Measurements from ENCODE around the gene KRT8.

Gene KRT8

DNA sequence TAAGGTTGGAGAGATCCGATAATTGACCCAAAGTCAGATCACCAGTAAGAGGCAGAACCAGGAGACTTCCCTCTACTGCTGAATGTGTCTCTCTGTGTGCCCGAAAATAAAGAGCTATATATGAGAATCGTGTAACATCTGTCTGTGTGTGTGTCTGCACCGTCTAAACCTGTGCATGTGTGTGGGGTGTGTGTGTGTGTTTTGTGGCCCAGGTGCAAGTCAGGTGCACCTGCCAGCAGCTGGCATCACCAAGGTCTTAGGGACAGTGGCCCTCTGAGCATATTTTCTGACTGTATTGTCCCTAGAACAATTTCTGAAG lies 31.4 kb downstream of the KRT8 start:
- TF ChIP-seq, protein P1, sequence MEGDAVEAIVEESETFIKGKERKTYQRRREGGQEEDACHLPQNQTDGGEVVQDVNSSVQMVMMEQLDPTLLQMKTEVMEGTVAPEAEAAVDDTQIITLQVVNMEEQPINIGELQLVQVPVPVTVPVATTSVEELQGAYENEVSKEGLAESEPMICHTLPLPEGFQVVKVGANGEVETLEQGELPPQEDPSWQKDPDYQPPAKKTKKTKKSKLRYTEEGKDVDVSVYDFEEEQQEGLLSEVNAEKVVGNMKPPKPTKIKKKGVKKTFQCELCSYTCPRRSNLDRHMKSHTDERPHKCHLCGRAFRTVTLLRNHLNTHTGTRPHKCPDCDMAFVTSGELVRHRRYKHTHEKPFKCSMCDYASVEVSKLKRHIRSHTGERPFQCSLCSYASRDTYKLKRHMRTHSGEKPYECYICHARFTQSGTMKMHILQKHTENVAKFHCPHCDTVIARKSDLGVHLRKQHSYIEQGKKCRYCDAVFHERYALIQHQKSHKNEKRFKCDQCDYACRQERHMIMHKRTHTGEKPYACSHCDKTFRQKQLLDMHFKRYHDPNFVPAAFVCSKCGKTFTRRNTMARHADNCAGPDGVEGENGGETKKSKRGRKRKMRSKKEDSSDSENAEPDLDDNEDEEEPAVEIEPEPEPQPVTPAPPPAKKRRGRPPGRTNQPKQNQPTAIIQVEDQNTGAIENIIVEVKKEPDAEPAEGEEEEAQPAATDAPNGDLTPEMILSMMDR (conservative IDR thresholded peaks at IDR 0.05; ENCODE audit: low read depth, low read length) = no peak
- peak overlapping the region; percentile 46 for H3K4me3 ChIP-seq (ENCODE audit: low read depth, low read length)
- no peak for DNase-seq (ENCODE audit: low read depth)

DNA sequence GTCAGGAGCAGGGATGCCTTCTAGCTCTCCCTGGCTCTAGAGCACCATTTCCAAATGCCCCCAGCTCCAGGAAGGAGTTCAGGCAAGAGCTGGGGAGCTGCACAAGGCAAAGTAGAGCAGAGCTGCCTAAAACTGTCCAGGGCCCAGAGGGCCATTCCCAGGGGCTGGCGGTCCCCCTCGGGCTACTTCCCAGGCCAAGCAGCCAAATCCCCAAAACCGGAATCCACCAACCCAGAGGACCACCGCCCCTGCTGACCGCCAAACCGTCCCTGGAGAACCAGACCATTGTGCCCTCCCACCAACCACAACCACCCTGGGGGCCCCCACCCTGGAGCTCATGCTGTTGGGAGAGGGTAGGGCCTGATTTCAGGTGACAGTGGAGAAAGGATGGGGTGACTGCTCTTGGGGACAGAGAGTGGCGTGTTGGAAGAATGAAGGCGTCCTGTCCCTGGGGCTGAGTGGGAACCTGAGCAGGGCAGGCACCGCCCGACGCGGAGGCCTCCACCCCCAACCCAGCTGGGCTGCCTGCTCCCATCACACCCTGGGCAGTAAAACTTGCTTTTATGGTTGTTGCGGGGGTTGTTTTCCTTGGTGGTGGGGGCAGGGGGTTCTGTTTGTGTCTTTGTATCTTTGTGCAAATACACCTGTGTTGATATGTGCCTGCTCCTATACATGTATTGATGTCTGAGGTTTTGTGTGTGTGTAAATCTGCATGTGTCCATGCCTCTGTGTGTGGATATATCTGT lies 32.1 kb downstream of the KRT8 start:
- TF ChIP-seq, protein P1 (conservative IDR thresholded peaks at IDR 0.05; ENCODE audit: low read depth, low read length) = no peak
- DNase-seq (ENCODE audit: low read depth) = no peak
- no peak overlapping the region for H3K4me3 ChIP-seq (ENCODE audit: low read depth, low read length)

DNA sequence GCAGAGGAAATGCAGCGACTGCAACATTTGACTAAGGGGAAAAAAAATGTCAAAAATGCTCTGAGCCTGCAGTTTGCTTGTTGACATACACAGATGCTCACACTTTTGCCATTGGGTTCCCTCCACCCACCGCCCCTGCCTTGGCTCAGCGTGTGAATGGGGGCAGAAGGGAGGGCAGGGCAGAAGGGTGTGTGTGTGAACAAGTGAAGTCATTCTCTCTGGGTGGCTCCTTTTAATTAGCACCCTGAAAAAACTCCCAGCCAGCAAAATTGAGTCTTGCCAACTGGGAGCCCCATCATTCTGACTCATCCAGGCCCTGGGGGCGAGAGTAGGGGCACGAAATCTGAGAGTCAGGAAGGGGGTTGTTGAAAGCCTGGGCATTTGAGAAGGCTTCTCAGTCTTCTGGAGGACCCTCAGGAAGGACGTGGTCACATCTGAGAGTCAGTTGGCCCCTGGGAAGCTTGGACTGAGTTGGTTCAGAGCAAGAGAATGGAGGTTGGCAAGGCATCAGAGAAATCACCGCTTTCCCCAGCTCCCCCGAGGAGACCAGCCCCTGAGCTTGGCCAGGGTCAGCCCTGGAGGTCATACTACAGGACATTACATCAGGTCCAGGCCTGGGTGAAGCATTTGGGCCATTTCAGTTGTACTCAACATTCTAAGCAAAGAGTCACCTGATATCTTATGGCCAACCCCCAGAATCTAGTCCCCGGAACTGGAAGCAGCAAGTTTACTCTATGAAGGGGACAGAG lies 33.4 kb downstream of the KRT8 start:
- no peak overlapping the region for H3K4me3 ChIP-seq (ENCODE audit: low read depth, low read length)
- TF ChIP-seq, protein P1 (conservative IDR thresholded peaks at IDR 0.05; ENCODE audit: low read depth, low read length) = no peak
- peak; percentile 79 for DNase-seq (ENCODE audit: low read depth)

DNA sequence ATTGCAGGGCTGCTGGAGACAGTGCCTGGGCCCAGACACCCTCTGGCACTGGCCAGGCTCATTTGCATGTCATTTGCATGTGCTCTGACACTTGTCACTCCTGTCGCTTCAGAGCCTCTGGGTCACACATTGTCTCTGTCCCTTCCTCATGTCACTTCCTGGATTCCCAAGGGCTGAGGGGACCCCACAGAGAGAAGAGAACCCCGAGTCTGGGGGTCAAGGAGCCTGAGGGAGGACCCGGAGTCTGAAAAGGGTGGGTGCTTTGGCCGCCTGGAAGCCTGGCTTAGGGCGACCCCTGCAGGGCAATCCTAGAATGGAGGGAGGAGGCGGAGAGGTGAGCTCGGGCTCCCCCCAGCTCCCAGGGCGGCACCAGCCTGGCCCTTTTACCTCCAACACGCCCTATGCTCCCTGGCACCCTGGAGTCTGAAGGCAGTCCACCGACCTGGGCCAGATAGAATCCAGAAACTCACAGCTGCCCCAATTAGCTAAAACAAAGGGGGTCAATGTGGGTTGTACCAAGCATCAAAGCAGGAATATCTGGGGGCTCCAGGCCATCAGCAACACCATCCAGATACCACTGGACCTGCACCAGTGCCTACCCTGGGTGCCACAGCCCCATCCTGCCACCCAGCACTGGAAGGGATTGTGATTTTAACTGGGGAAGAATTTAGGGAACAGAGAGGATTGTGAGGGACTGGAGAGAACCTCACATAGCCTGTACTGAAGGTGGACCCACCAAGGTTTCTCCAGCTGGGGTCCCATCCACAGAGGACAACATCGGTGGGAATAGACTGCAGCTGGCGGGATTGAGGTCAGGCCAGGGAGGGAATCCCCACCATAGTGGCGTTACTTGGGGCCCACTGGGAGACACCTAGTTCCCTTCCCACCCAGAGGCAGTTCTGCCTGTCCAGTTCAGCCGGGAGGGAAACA lies 34.2 kb downstream of the KRT8 start:
- peak; percentile 59 for DNase-seq (ENCODE audit: low read depth)
- TF ChIP-seq, protein P1 (conservative IDR thresholded peaks at IDR 0.05; ENCODE audit: low read depth, low read length) = peak; percentile 86
- H3K4me3 ChIP-seq (ENCODE audit: low read depth, low read length) = no peak overlapping the region

DNA sequence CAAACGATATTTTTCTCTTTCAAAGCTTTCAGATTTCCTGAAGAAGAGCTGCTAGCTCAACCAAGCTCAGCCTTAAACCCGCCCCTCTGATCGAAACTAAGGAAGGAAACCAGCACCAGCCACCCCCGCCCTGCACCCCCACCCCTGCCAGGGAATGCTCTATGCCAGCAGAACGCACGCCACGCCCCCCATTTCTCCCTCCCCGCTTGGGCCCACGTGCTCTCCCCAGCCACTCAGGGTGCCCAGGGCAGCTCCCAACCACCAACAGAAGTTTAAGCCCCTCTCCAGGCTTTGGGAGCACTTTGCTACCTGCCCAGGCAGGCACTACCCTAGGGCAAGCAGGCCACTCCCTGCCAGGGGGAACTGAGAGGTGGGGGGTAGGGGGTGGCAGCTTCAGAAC lies 37.2 kb downstream of the KRT8 start:
- no peak for DNase-seq (ENCODE audit: low read depth)
- TF ChIP-seq, protein P1 (conservative IDR thresholded peaks at IDR 0.05; ENCODE audit: low read depth, low read length) = no peak

DNA sequence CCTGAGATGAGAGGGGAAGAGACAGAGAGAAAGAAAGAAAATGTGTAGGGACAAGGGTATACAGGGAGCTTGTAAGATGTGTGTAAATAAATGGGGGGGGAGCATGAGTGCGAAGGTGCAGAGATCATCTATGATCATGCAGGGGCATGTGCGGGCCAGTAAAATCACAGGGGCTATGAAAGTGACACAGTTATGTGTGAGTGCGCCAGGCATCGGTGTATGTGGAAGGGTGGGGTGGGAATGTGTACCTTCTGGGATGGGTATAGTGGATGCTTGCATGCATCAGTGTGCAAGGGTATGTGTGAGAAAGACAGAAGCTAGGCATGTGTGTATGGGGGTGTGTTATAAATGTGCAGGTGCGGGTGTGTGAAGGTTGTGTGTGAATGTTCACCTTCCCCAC lies 37.7 kb downstream of the KRT8 start:
- DNase-seq (ENCODE audit: low read depth) = no peak
- H3K4me3 ChIP-seq (ENCODE audit: low read depth, low read length) = no peak overlapping the region
- TF ChIP-seq, protein P1 (conservative IDR thresholded peaks at IDR 0.05; ENCODE audit: low read depth, low read length) = no peak

More for the DNA sequence above, 37.2 kb downstream of the KRT8 start:
- no peak overlapping the region for H3K4me3 ChIP-seq (ENCODE audit: low read depth, low read length)
